Midbrain (tissue), 1 donor: Measurements from ENCODE around the gene VSIG8.

Experiments
- DNase-seq: peaks from one replicate; lab custom pipeline; 2025; lab: John Stamatoyannopoulos, UW

The VSIG8 gene

GRCh38 chr1:159829273-159829634, 33.2 kb downstream of the VSIG8 start:
- DNase-seq = peak; percentile 52

GRCh38 chr1:159828581-159829272, 33.7 kb downstream of the VSIG8 start:
- DNase-seq = no peak

- DNase-seq = no peak
These were observed 34.3 kb downstream of the VSIG8 start for GRCh38 chr1:159828176-159828575.

GRCh38 chr1:159827549-159827948, 34.9 kb downstream of the VSIG8 start:
- DNase-seq = no peak

- no peak for DNase-seq
These were observed 35.4 kb downstream of the VSIG8 start for GRCh38 chr1:159827102-159827490.

GRCh38 chr1:159826441-159827101, 35.9 kb downstream of the VSIG8 start, which contains the start of gene SLAMF8:
SLAMF8 (plus strand) TSS chr1:159826873; CDS start chr1:159826899, 26 bp downstream.
- DNase-seq = no peak

GRCh38 chr1:159825564-159825963, 36.9 kb downstream of the VSIG8 start:
- no peak for DNase-seq

- no peak for DNase-seq
These were observed 39.1 kb downstream of the VSIG8 start for GRCh38 chr1:159823406-159823805.

GRCh38 chr1:159821171-159821867, 41.1 kb downstream of the VSIG8 start:
- no peak for DNase-seq

- DNase-seq = no peak
These were observed 45.0 kb downstream of the VSIG8 start for GRCh38 chr1:159817276-159818041.

- no peak for DNase-seq
These were observed 46.5 kb downstream of the VSIG8 start for GRCh38 chr1:159815926-159816325.

GRCh38 chr1:159804924-159805323, 57.5 kb downstream of the VSIG8 start:
- no peak for DNase-seq
